ENCODE data around the gene PIAS3.

DNA sequence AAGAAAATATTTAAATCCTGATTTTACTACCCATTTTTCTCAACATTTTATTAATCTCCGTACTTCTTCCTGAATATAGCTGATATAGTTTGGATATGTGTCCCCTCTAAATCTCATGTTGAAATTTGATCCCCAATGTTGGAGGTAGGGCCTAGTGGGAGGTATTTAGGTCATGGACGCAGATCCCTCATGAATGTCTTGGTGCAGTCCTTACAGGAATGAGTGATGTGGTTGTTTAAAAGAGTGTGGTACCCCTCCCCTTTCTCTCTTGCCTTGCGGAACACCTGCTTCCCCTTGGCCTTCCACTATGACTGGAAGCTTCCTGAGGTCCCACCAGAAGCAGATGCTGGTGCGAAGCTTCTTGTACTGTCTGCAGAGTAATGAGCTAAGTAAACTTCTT is 52.5 kb downstream of the PIAS3 start:
- no peak for TF ChIP-seq POLR2AphosphoS5 (IDR thresholded peaks at IDR 0.05)
- TF ChIP-seq, protein P1, sequence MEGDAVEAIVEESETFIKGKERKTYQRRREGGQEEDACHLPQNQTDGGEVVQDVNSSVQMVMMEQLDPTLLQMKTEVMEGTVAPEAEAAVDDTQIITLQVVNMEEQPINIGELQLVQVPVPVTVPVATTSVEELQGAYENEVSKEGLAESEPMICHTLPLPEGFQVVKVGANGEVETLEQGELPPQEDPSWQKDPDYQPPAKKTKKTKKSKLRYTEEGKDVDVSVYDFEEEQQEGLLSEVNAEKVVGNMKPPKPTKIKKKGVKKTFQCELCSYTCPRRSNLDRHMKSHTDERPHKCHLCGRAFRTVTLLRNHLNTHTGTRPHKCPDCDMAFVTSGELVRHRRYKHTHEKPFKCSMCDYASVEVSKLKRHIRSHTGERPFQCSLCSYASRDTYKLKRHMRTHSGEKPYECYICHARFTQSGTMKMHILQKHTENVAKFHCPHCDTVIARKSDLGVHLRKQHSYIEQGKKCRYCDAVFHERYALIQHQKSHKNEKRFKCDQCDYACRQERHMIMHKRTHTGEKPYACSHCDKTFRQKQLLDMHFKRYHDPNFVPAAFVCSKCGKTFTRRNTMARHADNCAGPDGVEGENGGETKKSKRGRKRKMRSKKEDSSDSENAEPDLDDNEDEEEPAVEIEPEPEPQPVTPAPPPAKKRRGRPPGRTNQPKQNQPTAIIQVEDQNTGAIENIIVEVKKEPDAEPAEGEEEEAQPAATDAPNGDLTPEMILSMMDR (IDR thresholded peaks at IDR 0.05): no peak
- TF ChIP-seq POLR2A (IDR thresholded peaks at IDR 0.05; ENCODE audit: low read depth): no peak
